H1 (cell line): Measurements from ENCODE around the gene VWF.

Experiments
- CTCF ChIP-seq, 3 experiments: IDR thresholded peaks; 1 replicate in 2 of 3; 2 replicates in 1 of 3; pipeline versions ENCODE4 v1.5.1 to v1.6.1; 2011; ENCODE audit warnings: low read length in 3 of 3, mild to moderate bottlenecking in 3 of 3, inconsistent platforms in 2 of 3, low read depth in 1 of 3, moderate library complexity in 1 of 3; ENCODE audit not compliant: insufficient read depth in 1 of 3; ENCODE audit errors: control extremely low read depth in 1 of 3
- HDAC6 ChIP-seq: IDR thresholded peaks from one replicate; pipeline ENCODE4 v1.7.1; 2012; ENCODE audit warnings: low read depth, mild to moderate bottlenecking, inconsistent platforms, low read length, moderate library complexity
- POLR2AphosphoS5 ChIP-seq: IDR thresholded peaks from 2 replicates; pipeline ENCODE4 v1.6.1; 2011; ENCODE audit warnings: low read depth, low read length
- RFX5 ChIP-seq: IDR thresholded peaks from 2 replicates; pipeline ENCODE4 v1.6.1; 2011; ENCODE audit warnings: low read depth, low read length, improper control_type of control experiment, borderline replicate concordance

- TF ChIP-seq CTCF (IDR thresholded peaks at IDR 0.05; ENCODE audit: control extremely low read depth in 1 of 3, insufficient read depth in 1 of 3, low read depth in 1 of 3, low read length in 3 of 3): no peak
- no peak for TF ChIP-seq POLR2AphosphoS5
- TF ChIP-seq RFX5: no peak
- no peak for TF ChIP-seq HDAC6
Measured at GRCh38 chr12:6033546-6033945, 90.9 kb downstream of the VWF start.
